ENCODE measurements around the gene ST7.
"Not testable (repeated sequence)": the region's sequence is repeated elsewhere in the genome, so short reads cannot be mapped to it uniquely, and the experiment has no call there.

Gene ST7

GRCh38 chr7:117024811-117025210 is 71.5 kb downstream of the ST7 start:
- Histone ChIP-seq H3K4me3 (no peak overlapping the region), H3K9me3 (ENCODE audit: low read depth, low read length) (0 out of 2 replicates have a peak, but pooled peaks cover 4% of the 10 kb centered on the region), H3K9ac (ENCODE audit: insufficient read length) (no peak overlapping the region), H3K36me3 (ENCODE audit: insufficient read depth, low read length) (no peaks in the 10 kb centered on the region), H3K27ac (no peak overlapping the region)
- no peak for TF ChIP-seq FOXP2 (optimal IDR thresholded peaks at IDR 0.05; ENCODE audit: control extremely low read depth, extremely low read length, insufficient read depth)
- no peak for TF ChIP-seq EZH2 (IDR thresholded peaks at IDR 0.05)
- no peak for TF ChIP-seq POLR2AphosphoS5 (IDR thresholded peaks at IDR 0.05; ENCODE audit: borderline replicate concordance, low read depth, low read length)
- no peak for DNase-seq (ENCODE audit: low read depth, low spot score)

GRCh38 chr7:117025891-117026290 is 72.6 kb downstream of the ST7 start:
- Histone ChIP-seq H3K27ac (no peak overlapping the region), H3K36me3 (ENCODE audit: insufficient read depth, low read length) (no peaks in the 10 kb centered on the region), H3K4me3 (no peak overlapping the region), H3K9me3 (ENCODE audit: low read depth, low read length) (0 out of 2 replicates have a peak, but pooled peaks cover 6% of the 10 kb centered on the region), H3K9ac (ENCODE audit: insufficient read length) (no peak overlapping the region)
- DNase-seq (ENCODE audit: low read depth, low spot score): no peak
- TF ChIP-seq EZH2 (IDR thresholded peaks at IDR 0.05) (no peak), FOXP2 (optimal IDR thresholded peaks at IDR 0.05; ENCODE audit: control extremely low read depth, extremely low read length, insufficient read depth) (no peak), POLR2AphosphoS5 (IDR thresholded peaks at IDR 0.05; ENCODE audit: borderline replicate concordance, low read depth, low read length) (no peak)

- not testable (repeated sequence) for DNase-seq (ENCODE audit: low read depth, low spot score); H3K27ac ChIP-seq; H3K9me3 ChIP-seq (ENCODE audit: low read depth, low read length); H3K4me3 ChIP-seq; H3K36me3 ChIP-seq (ENCODE audit: insufficient read depth, low read length); H3K9ac ChIP-seq (ENCODE audit: insufficient read length)
These were observed 77.0 kb downstream of the ST7 start for GRCh38 chr7:117030346-117030745.

GRCh38 chr7:117030793-117031192 is 77.5 kb downstream of the ST7 start:
- H3K36me3 ChIP-seq (ENCODE audit: insufficient read depth, low read length); H3K9me3 ChIP-seq (ENCODE audit: low read depth, low read length); H3K4me3 ChIP-seq; H3K9ac ChIP-seq (ENCODE audit: insufficient read length); H3K27ac ChIP-seq; DNase-seq (ENCODE audit: low read depth, low spot score): not testable (repeated sequence)

GRCh38 chr7:117032810-117033209 is 79.5 kb downstream of the ST7 start:
- Histone ChIP-seq H3K9ac (ENCODE audit: insufficient read length) (no peak overlapping the region), H3K36me3 (ENCODE audit: insufficient read depth, low read length) (no peaks in the 10 kb centered on the region), H3K4me3 (no peak overlapping the region), H3K9me3 (ENCODE audit: low read depth, low read length) (0 out of 2 replicates have a peak, but pooled peaks cover 6% of the 10 kb centered on the region), H3K27ac (no peak overlapping the region)
- DNase-seq (ENCODE audit: low read depth, low spot score): no peak
- TF ChIP-seq POLR2AphosphoS5 (IDR thresholded peaks at IDR 0.05; ENCODE audit: borderline replicate concordance, low read depth, low read length) (no peak), EZH2 (IDR thresholded peaks at IDR 0.05) (no peak), FOXP2 (optimal IDR thresholded peaks at IDR 0.05; ENCODE audit: control extremely low read depth, extremely low read length, insufficient read depth) (no peak)

GRCh38 chr7:117034851-117035464 is 81.7 kb downstream of the ST7 start:
- Histone ChIP-seq H3K9ac (ENCODE audit: insufficient read length) (no peak overlapping the region), H3K4me3 (no peak overlapping the region), H3K36me3 (ENCODE audit: insufficient read depth, low read length) (no peaks in the 10 kb centered on the region), H3K27ac (peak overlapping the region; percentile 29; the same call in 1 of the 2 replicates), H3K9me3 (ENCODE audit: low read depth, low read length) (0 out of 2 replicates have a peak, but pooled peaks cover under 1% of the 10 kb centered on the region)
- DNase-seq (ENCODE audit: low read depth, low spot score): peak; percentile 45
- TF ChIP-seq EZH2 (IDR thresholded peaks at IDR 0.05) (no peak), FOXP2 (optimal IDR thresholded peaks at IDR 0.05; ENCODE audit: control extremely low read depth, extremely low read length, insufficient read depth) (no peak), POLR2AphosphoS5 (IDR thresholded peaks at IDR 0.05; ENCODE audit: borderline replicate concordance, low read depth, low read length) (no peak)

GRCh38 chr7:117035465-117035862 is 82.2 kb downstream of the ST7 start:
- no peak for DNase-seq (ENCODE audit: low read depth, low spot score)
- H3K27ac ChIP-seq: no peak overlapping the region
- H3K9me3 ChIP-seq (ENCODE audit: low read depth, low read length): no peaks in the 10 kb centered on the region
- H3K4me3 ChIP-seq: no peak overlapping the region
- H3K36me3 ChIP-seq (ENCODE audit: insufficient read depth, low read length): no peaks in the 10 kb centered on the region
- peak overlapping the region; percentile 17 for H3K9ac ChIP-seq (ENCODE audit: insufficient read length)
- TF ChIP-seq EZH2 (IDR thresholded peaks at IDR 0.05): no peak
- TF ChIP-seq FOXP2 (optimal IDR thresholded peaks at IDR 0.05; ENCODE audit: control extremely low read depth, extremely low read length, insufficient read depth): no peak
- TF ChIP-seq POLR2AphosphoS5 (IDR thresholded peaks at IDR 0.05; ENCODE audit: borderline replicate concordance, low read depth, low read length): no peak

GRCh38 chr7:117036053-117036669 is 82.9 kb downstream of the ST7 start:
- Histone ChIP-seq H3K36me3 (ENCODE audit: insufficient read depth, low read length) (no peaks in the 10 kb centered on the region), H3K9ac (ENCODE audit: insufficient read length) (no peak overlapping the region), H3K27ac (no peak overlapping the region), H3K9me3 (ENCODE audit: low read depth, low read length) (no peaks in the 10 kb centered on the region), H3K4me3 (no peak overlapping the region)
- DNase-seq (ENCODE audit: low read depth, low spot score): no peak
- TF ChIP-seq EZH2 (IDR thresholded peaks at IDR 0.05) (no peak), FOXP2 (optimal IDR thresholded peaks at IDR 0.05; ENCODE audit: control extremely low read depth, extremely low read length, insufficient read depth) (no peak), POLR2AphosphoS5 (IDR thresholded peaks at IDR 0.05; ENCODE audit: borderline replicate concordance, low read depth, low read length) (no peak)

GRCh38 chr7:117036836-117037235 is 83.5 kb downstream of the ST7 start:
- H3K9ac ChIP-seq (ENCODE audit: insufficient read length): no peak overlapping the region
- H3K4me3 ChIP-seq: no peak overlapping the region
- TF ChIP-seq FOXP2 (optimal IDR thresholded peaks at IDR 0.05; ENCODE audit: control extremely low read depth, extremely low read length, insufficient read depth) (no peak), EZH2 (IDR thresholded peaks at IDR 0.05) (no peak), POLR2AphosphoS5 (IDR thresholded peaks at IDR 0.05; ENCODE audit: borderline replicate concordance, low read depth, low read length) (no peak)
- no peak for DNase-seq (ENCODE audit: low read depth, low spot score)
- no peak overlapping the region for H3K27ac ChIP-seq
- no peaks in the 10 kb centered on the region for H3K36me3 ChIP-seq (ENCODE audit: insufficient read depth, low read length)
- H3K9me3 ChIP-seq (ENCODE audit: low read depth, low read length): no peaks in the 10 kb centered on the region

Data from SK-N-MC (cell line).